ENCODE measurements around the gene CFAP221.

- TF ChIP-seq, protein P1, sequence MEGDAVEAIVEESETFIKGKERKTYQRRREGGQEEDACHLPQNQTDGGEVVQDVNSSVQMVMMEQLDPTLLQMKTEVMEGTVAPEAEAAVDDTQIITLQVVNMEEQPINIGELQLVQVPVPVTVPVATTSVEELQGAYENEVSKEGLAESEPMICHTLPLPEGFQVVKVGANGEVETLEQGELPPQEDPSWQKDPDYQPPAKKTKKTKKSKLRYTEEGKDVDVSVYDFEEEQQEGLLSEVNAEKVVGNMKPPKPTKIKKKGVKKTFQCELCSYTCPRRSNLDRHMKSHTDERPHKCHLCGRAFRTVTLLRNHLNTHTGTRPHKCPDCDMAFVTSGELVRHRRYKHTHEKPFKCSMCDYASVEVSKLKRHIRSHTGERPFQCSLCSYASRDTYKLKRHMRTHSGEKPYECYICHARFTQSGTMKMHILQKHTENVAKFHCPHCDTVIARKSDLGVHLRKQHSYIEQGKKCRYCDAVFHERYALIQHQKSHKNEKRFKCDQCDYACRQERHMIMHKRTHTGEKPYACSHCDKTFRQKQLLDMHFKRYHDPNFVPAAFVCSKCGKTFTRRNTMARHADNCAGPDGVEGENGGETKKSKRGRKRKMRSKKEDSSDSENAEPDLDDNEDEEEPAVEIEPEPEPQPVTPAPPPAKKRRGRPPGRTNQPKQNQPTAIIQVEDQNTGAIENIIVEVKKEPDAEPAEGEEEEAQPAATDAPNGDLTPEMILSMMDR (conservative IDR thresholded peaks at IDR 0.05) = no peak
- TF ChIP-seq ZFX (IDR thresholded peaks at IDR 0.05) = no peak
Observed at GRCh38 chr2:119609337-119609736, 65.1 kb downstream of the CFAP221 start.

All from C4-2B (cell line).